Activated CD8-positive, alpha-beta T cell treated with anti-CD3 and anti-CD28 coated beads, Interleukin-2, amount 10 ng/mL, durations not matched to agents 7 days and 5 days (primary cell): ENCODE data around the gene TULP4. TPM values are rescaled to one million over a fixed set of nuclear protein-coding genes. Genes with fewer than 3 reads are reported as not detected.

ENCODE experiments used
- ATAC-seq: fragments of 150-1000 bp; cut with Tn5 transposase; one replicate; pipeline ENCODE4 v1.10.0; 2021; ENCODE audit warnings: moderate library complexity
- CTCF ChIA-PET: fragments of 350-600 bp; sonication (Branson Sonifier 250); formaldehyde crosslinking; loops from one replicate; lab custom pipeline; 2021; ENCODE audit warnings: antibody characterized with exemption; lab: Charles Lee
- POLR2A ChIA-PET: fragments of 350-600 bp; sonication (Branson Sonifier 250); formaldehyde crosslinking; loops from one replicate; lab custom pipeline; 2021; ENCODE audit warnings: antibody characterized with exemption; lab: Charles Lee
- DNase-seq: peaks from one replicate; pipeline ENCODE4 v3.0.0-alpha.2; 2020
- H3K27ac Mint-ChIP-seq: one replicate; pipeline ENCODE4 v1.8.0; 2021; ENCODE audit warnings: mild to moderate bottlenecking, mixed read lengths
- H3K27me3 Mint-ChIP-seq: one replicate; pipeline ENCODE4 v1.8.0; 2021; ENCODE audit warnings: low read depth, mixed read lengths
- H3K36me3 Mint-ChIP-seq: one replicate; pipeline ENCODE4 v1.8.0; 2021; ENCODE audit warnings: low read depth, mixed read lengths
- H3K4me1 Mint-ChIP-seq: one replicate; pipeline ENCODE4 v1.8.0; 2021; ENCODE audit warnings: low read depth, mixed read lengths
- H3K4me3 Mint-ChIP-seq: one replicate; pipeline ENCODE4 v1.8.0; 2021; ENCODE audit warnings: mild to moderate bottlenecking, mixed read lengths
- H3K9me3 Mint-ChIP-seq: one replicate; pipeline ENCODE4 v1.8.0; 2022; ENCODE audit warnings: mixed read lengths; ENCODE audit not compliant: insufficient read depth
- total RNA-seq, 2 experiments: library from RNA; stranded (reverse); gene quantifications; one replicate each; pipeline ENCODE4 v1.2.3, GENCODE V29; 2021

The TULP4 gene
- total RNA-seq, 2 experiments from 2014 or later, result 29.6 to 33.9 TPM

DNA sequence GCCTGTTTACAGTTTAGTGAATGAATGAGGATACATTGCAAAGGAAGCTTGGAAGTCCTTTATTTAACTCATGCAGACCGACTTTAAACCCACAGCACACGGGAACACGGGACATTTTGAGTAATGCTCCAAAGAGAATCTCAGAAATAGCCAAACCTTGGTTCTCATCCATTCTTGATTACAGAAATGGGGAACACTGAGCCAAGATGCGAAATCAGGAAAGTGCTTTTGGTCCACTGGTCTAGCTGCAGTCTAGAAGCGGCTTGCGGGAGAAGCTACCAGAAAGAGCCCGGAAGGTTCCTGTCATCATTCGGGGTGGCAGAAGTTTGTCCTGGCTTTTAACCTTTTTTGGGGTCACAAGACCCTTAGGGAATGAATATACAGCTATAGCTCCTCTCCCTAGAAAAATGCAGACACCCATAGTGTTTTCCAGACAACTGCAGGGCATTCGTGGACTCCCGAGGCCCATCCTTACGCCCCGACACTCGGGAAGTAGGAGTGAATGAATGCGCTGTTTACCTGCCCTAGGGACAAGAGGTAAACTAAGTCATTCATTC, 247.2 kb downstream of the TULP4 start:
- Mint-ChIP-seq H3K27me3 (peaks cover 11% of the 10 kb centered on the region), H3K27ac (peak overlapping the region; percentile 67), H3K4me3 (peak overlapping the region; percentile 52), H3K36me3 (peaks cover 15% of the 10 kb centered on the region), H3K4me1 (peaks cover 47% of the 10 kb centered on the region), H3K9me3 (no peaks in the 10 kb centered on the region)
- CTCF ChIA-PET, result interaction anchor here (0.7 to 0.8 kb wide), 2 partner anchors 8 to 41 kb away, joined by 3 read pairs; no protein-coding TSS in a partner anchor
- DNase-seq (no peak), ATAC-seq (no peak)
- POLR2A ChIA-PET, result interaction anchor here (0.6 to 1.7 kb wide), 6 partner anchors 8 to 90 kb away, joined by 3 to 7 read pairs (median 4); no protein-coding TSS in a partner anchor

DNA sequence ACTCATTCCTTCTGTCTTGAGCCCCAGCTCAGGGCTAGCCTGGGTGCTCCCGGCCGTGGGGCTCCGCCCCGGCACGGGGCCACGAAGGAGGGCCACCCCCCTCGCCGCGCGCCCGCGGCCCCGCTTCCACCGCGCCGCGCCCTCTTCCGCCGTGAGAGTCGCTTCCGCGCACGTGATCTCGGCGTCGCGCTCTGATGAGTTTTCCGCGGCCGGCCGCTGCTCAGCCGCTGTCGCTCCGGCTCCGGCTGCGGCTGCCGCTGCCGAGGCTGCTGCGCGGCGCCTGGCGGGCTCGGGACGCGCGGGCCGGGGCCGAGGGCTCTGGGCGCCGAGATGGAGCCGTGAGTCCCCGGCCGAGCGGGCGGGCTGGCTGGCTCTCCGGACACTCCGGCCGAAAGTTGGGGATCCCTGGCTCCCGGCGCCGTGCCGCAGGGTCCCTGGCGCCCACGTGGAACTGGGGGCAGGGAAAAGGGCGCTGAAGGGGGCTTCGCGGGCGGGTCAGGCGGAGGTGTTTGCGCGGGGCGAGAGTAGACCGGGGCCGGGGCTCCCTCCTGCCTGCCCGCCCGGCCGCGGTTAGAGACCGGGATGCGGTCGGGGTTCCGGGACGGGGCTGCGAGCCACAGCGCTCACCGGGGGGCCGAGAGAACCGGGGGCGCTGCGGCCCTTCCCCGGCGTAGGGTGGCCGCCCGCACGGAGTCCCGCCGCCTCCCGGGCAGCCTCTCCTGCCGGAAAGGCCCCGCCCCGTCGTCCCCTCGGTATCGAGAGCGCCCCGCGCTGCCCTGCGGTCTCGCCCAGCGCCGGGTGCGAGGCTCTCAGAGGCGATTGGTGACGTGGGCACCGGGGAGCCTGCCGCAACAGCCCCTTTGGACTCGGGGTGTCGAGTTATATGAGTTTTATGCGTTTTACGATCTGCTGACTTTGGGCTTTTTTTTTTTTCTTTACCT, 247.9 kb downstream of the TULP4 start, which contains the start of gene TMEM181:
TMEM181 (plus strand) TSS at position 197 of the 941 bp plus-strand sequence; CDS start at position 331, 134 bp downstream.
- peak; percentile 90 for DNase-seq
- H3K4me1 Mint-ChIP-seq, result peaks cover 49% of the 10 kb centered on the region
- H3K4me3 Mint-ChIP-seq, result peak within 1 kb of the TSS; percentile 98
- peaks cover 21% of the 10 kb centered on the region for H3K36me3 Mint-ChIP-seq
- peaks cover 7% of the 10 kb centered on the region for H3K27me3 Mint-ChIP-seq
- H3K27ac Mint-ChIP-seq, result peak within 1 kb of the TSS; percentile 96
- H3K9me3 Mint-ChIP-seq, result no peaks in the 10 kb centered on the region
- CTCF ChIA-PET, result interaction anchor here (0.7 to 0.8 kb wide), 2 partner anchors 9 to 41 kb away, joined by 3 read pairs; no protein-coding TSS in a partner anchor
- ATAC-seq, result peak; percentile 88
- POLR2A ChIA-PET, result interaction anchor here (0.7 to 1.7 kb wide), 5 partner anchors 8 to 89 kb away, joined by 3 to 7 read pairs (median 4); no protein-coding TSS in a partner anchor

DNA sequence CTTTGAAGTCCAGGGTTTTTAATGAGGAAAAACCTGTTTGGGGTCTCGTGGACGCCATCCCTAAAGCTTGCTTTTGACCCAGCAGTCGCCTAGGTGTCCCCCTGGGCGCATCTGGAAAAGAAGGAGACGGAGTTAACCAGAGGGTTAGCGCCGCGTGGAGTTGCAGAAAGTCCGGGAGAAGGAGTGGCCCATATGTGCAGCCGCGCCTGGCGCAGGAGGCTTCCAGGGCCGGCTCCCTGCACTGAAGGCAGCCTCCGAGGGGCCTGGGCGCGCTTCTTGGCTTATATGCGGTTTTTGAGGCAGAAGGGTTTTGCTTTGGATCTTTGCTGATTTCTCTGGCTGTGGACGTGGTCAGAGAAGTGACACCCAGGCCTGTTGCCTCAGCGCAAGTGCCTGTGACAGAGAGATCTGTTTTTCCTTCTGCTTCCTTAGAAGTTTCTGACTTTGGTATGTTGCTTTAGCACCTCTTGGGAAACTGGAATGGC, 248.6 kb downstream of the TULP4 start:
- Mint-ChIP-seq H3K36me3 (peaks cover 25% of the 10 kb centered on the region), H3K4me3 (peak overlapping the region; percentile 98), H3K27ac (peak overlapping the region; percentile 96), H3K4me1 (peaks cover 54% of the 10 kb centered on the region), H3K27me3 (peaks cover 5% of the 10 kb centered on the region), H3K9me3 (no peaks in the 10 kb centered on the region)
- ATAC-seq (peak; percentile 26), DNase-seq (no peak)
- CTCF ChIA-PET, result no interaction called here
- POLR2A ChIA-PET, result no interaction called here

Other genes with a start within 250 kb of the TULP4 start
- gene SERAC1, start 144.2 kb upstream of the TULP4 start, total RNA-seq, result 1 to 10 TPM; 5.2 to 5.7 TPM
- gene GTF2H5, start 144.1 kb upstream of the TULP4 start, total RNA-seq, result 10 to 100 TPM; 19.6 to 19.8 TPM
- gene TMEM181, start 247.6 kb downstream of the TULP4 start, total RNA-seq, result 10 to 100 TPM; 15.0 to 15.2 TPM